Nephron (organoid): ENCODE data around the gene AP1S1.
A peak's percentile ranks its signal among the peaks of the same experiment; 100 is the strongest.

ENCODE experiments used
- H3K27ac Mint-ChIP-seq, 3 experiments: 2 replicates each; pipeline ENCODE4 v1.8.0; 2020; ENCODE audit warnings: mixed read lengths in 3 of 3, mild to moderate bottlenecking in 2 of 3, moderate library complexity in 1 of 3
- H3K27me3 Mint-ChIP-seq: 2 replicates; pipeline ENCODE4 v1.8.0; 2021; ENCODE audit warnings: low read depth, mild to moderate bottlenecking, moderate library complexity, mixed read lengths
- H3K36me3 Mint-ChIP-seq: 2 replicates; pipeline ENCODE4 v1.8.0; 2020; ENCODE audit warnings: low read depth, mixed read lengths
- H3K4me1 Mint-ChIP-seq: 2 replicates; pipeline ENCODE4 v1.8.0; 2020; ENCODE audit warnings: mixed read lengths
- H3K4me3 Mint-ChIP-seq, 3 experiments: 2 replicates each; pipeline ENCODE4 v1.8.0; 2020; ENCODE audit warnings: mild to moderate bottlenecking in 3 of 3, mixed read lengths in 3 of 3, moderate library complexity in 2 of 3
- H3K9me3 Mint-ChIP-seq: 2 replicates; pipeline ENCODE4 v1.8.0; 2020; ENCODE audit warnings: mixed read lengths
- TF ChIP-seq, protein P1 (sequence below), 3 experiments: fragments of 200-600 bp; sonication (generic); IDR thresholded peaks; one replicate each; pipeline ENCODE4 v1.5.0; 2021; ENCODE audit warnings: antibody characterized with exemption in 3 of 3; ENCODE audit not compliant: unreplicated experiment in 3 of 3

AP1S1 gene

DNA sequence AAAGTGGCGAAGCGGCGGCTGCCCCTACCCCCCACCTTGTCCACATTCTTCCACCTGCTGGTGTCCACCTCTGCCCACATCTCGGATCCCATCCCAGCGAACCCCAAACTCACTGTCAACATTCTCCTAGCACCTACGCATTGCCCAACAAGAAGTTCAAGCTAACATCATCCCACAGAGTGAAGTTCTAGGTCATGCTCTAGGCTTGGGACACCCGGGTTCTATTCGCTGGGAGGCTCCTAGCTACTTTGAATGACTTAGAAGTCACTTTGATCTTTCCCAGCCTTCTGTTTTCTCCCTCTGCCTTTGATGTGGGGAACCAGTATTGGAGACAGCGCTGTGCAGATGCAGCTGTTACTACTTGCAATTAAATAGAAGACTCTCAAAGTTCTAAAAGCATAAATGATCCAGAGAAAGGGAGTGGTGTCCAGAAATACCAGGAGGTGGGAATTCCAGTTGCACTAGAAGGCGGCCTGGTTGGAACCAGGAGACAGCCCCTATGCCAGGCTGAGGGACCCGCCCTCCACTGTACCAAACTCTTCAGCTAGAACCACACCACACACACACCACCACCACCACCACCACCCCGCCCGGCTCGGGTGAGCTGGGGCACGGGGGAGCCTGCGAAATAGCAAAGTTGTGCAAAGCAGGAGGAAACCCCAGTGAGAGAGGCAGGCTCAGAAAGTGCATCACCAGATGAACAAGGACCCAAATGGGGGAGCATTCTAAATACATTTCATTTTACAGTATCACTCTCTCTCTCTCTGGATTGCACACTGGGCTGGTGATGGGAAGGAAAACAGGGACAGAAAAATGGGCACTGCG is 16.6 kb downstream of the AP1S1 start:
- Mint-ChIP-seq H3K27me3 (peaks cover 100% of the 10 kb centered on the region), H3K4me1 (peaks cover 42% of the 10 kb centered on the region), H3K4me3 (peak overlapping the region; percentile 1 to 64 (median 19)), H3K9me3 (peaks cover 4% of the 10 kb centered on the region), H3K27ac (no peak overlapping the region), H3K36me3 (no peaks in the 10 kb centered on the region)
- TF ChIP-seq, protein P1, sequence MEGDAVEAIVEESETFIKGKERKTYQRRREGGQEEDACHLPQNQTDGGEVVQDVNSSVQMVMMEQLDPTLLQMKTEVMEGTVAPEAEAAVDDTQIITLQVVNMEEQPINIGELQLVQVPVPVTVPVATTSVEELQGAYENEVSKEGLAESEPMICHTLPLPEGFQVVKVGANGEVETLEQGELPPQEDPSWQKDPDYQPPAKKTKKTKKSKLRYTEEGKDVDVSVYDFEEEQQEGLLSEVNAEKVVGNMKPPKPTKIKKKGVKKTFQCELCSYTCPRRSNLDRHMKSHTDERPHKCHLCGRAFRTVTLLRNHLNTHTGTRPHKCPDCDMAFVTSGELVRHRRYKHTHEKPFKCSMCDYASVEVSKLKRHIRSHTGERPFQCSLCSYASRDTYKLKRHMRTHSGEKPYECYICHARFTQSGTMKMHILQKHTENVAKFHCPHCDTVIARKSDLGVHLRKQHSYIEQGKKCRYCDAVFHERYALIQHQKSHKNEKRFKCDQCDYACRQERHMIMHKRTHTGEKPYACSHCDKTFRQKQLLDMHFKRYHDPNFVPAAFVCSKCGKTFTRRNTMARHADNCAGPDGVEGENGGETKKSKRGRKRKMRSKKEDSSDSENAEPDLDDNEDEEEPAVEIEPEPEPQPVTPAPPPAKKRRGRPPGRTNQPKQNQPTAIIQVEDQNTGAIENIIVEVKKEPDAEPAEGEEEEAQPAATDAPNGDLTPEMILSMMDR (IDR thresholded peaks at IDR 0.05; ENCODE audit: unreplicated experiment in 3 of 3), result no peak

DNA sequence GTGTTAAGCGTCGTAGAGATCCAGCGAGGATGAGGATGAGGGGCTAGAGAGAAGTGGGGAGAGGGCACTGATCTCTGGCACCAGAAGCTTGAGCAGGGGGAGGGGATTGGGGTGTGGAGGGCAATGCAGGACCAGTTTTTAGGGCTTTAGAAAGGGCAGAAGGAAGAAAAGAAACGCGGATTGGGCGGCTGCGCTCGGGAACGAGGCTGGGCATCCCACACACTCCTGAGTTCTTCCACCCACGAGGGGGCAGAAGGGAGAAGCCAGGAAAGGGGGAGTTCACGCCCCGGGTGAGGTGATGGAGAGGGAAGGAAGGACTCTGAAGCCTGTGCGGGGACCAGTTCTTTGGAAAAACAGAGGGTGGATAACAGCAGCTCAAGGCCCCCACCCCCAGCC is 17.2 kb downstream of the AP1S1 start:
- TF ChIP-seq, protein P1 (IDR thresholded peaks at IDR 0.05; ENCODE audit: unreplicated experiment in 3 of 3), result no peak
- H3K9me3 Mint-ChIP-seq, result peaks cover 4% of the 10 kb centered on the region
- H3K27me3 Mint-ChIP-seq, result peaks cover 100% of the 10 kb centered on the region

DNA sequence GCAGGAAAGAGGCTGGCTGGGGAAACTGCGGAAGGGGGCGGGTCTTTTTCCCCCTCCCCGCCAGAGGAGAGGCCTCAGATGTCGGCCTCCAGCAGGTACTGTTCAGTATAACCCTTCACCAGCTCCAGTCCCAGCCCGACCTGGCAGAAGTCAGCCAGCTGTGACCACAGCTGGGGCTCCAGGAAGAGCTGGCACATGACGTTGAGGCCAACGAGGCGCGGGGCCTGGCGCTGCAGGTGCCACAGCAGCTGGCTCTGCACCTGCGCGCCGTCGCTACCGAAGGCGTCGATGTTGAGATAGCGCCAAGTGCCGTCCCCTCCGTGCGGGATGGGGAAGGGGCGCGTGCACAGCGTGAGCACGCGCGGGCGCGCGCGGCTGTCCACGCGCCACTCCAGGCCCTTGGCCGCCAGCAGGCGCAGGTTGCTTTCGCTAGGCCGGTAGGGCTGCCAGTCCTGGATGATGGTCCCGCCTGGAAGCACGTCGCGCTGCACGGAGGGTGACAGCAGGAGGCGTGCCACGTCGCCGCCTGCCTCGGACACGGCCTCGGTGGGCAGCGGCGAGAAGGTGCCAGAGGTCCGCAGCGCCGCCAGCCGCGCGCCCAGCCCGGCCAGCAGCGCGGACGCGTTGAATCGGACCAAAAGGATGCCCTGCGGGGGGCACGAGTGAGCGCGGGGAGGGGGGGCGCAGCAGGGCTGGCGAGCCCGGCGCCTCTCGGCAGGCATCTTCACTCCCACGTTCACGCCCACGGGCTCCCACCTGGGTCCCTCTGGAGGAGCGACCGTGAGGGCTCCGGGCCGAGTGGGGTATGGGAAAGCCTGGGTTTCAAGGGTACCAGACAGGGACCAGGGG is 18.0 kb downstream of the AP1S1 start:
- H3K36me3 Mint-ChIP-seq, result no peaks in the 10 kb centered on the region
- peak overlapping the region; percentile 19 to 64 (median 37) for H3K4me3 Mint-ChIP-seq
- H3K27ac Mint-ChIP-seq, result no peak overlapping the region
- H3K4me1 Mint-ChIP-seq, result peaks cover 33% of the 10 kb centered on the region
- TF ChIP-seq, protein P1 (IDR thresholded peaks at IDR 0.05; ENCODE audit: unreplicated experiment in 3 of 3), result no peak
- H3K27me3 Mint-ChIP-seq, result peaks cover 100% of the 10 kb centered on the region
- peaks cover 4% of the 10 kb centered on the region for H3K9me3 Mint-ChIP-seq

More for the DNA sequence above, 17.2 kb downstream of the AP1S1 start:
- Mint-ChIP-seq H3K4me1 (peaks cover 37% of the 10 kb centered on the region), H3K27ac (no peak overlapping the region), H3K36me3 (no peaks in the 10 kb centered on the region), H3K4me3 (peak overlapping the region; percentile 1 to 64 (median 19))

DNA sequence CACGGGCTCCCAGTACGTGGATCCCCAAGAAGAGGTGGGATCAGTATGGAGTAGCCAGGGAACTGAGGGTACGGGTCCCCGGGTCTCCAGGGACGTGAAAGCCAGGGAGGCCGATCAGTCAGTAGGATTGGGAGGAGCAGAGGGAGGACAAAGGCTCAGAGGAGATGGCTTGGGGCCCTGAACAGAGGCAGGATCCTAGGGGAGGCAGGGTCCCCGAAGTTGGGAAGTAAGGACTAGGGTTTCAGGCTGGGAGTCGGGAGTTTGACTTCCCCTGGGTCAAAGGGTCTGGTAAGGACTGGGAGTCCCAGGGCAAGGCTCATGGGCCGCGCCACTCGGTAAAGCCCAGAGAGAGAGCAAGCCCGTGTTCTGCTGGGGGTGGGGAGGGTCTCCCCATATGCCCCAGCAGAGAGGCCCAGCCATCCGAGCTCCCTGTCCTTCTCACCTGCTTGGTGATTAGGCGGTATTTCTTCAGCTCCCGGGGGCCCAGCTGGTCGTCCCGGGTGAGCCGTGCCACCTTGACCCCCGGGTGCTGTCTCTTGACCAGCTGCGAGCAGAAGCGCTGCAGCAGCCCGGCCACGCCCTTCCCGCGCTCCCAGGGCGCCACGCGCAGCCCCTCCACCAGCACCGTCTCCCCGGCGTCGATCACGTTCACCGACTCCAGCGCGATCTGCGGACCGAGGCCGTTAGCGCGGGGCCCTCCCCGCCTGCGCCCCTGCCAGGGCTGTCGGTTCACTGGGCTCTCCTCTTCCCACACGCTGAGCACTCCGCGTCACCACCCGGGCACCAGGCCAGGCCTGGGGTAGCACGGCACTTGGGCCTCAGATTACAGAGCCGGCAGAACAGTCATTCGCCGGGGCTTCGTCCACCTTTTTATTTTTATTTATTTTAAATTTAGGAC is 18.8 kb downstream of the AP1S1 start:
- Mint-ChIP-seq H3K36me3 (no peaks in the 10 kb centered on the region), H3K27me3 (peaks cover 100% of the 10 kb centered on the region), H3K4me1 (peaks cover 28% of the 10 kb centered on the region), H3K27ac (no peak overlapping the region), H3K9me3 (peaks cover 4% of the 10 kb centered on the region), H3K4me3 (peak overlapping the region; percentile 37 to 47 (median 40))
- TF ChIP-seq, protein P1 (IDR thresholded peaks at IDR 0.05; ENCODE audit: unreplicated experiment in 3 of 3), result no peak

DNA sequence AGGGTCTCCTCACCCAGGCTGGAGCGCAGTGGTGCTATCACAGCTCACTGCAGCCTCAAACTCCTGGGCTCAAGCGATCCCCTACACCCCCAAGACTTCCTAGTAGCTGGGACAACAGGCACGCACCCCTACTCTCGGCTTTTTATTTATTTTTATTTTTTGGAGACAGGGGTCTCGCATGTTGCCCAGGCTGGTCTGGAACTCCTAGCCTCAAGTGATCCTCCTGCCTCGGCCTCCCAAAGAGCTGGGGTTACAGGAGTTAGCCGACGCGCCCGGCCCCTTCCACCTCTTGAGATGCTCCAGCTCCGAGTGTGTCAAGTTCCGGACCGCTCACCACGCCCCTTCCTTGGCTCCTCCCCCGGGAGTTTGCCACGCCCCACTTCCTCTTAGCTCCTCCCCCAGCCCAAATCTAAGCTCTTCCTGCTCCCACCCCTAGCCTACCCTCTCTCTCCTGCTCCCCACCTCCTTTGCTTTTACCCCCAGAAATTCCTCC is 19.5 kb downstream of the AP1S1 start:
- Mint-ChIP-seq H3K27me3 (peaks cover 100% of the 10 kb centered on the region), H3K4me1 (peaks cover 24% of the 10 kb centered on the region), H3K36me3 (no peaks in the 10 kb centered on the region), H3K27ac (no peak overlapping the region), H3K9me3 (peaks cover 4% of the 10 kb centered on the region), H3K4me3 (peak overlapping the region in 1 of 3 experiments; percentile 43)
- TF ChIP-seq, protein P1 (IDR thresholded peaks at IDR 0.05; ENCODE audit: unreplicated experiment in 3 of 3), result no peak
